ENCODE results near the gene POC1B.

Gene POC1B

GRCh38 chr12:89390802-89391673 is 134.8 kb downstream of the POC1B start:
- ATAC-seq (replicated peaks; ENCODE audit: extremely low read depth, poor library complexity, severe bottlenecking) (no peak), DNase-seq (ENCODE audit: low spot score in 2 of 2) (no peak)
- no peak overlapping the region for H3K4me3 Mint-ChIP-seq
- H3K4me1 Mint-ChIP-seq = no peaks in the 10 kb centered on the region
- no peaks in the 10 kb centered on the region for H3K9me3 Mint-ChIP-seq
- no peak overlapping the region for H3K27ac Mint-ChIP-seq (ENCODE audit: low read depth)
- no peaks in the 10 kb centered on the region for H3K27me3 Mint-ChIP-seq
- peaks cover 2% of the 10 kb centered on the region for H3K36me3 Mint-ChIP-seq (ENCODE audit: insufficient read depth)

- Mint-ChIP-seq H3K4me3 (no peak overlapping the region), H3K27ac (ENCODE audit: low read depth) (no peak overlapping the region), H3K27me3 (no peaks in the 10 kb centered on the region), H3K9me3 (no peaks in the 10 kb centered on the region), H3K4me1 (no peaks in the 10 kb centered on the region), H3K36me3 (ENCODE audit: insufficient read depth) (peaks cover 2% of the 10 kb centered on the region)
- DNase-seq (ENCODE audit: low spot score in 2 of 2) (no peak), ATAC-seq (replicated peaks; ENCODE audit: extremely low read depth, poor library complexity, severe bottlenecking) (no peak)
Measured at GRCh38 chr12:89389755-89390661, 135.8 kb downstream of the POC1B start.

GRCh38 chr12:89386138-89386537 is 139.7 kb downstream of the POC1B start:
- Mint-ChIP-seq H3K27ac (ENCODE audit: low read depth) (no peak overlapping the region), H3K36me3 (ENCODE audit: insufficient read depth) (peaks cover 2% of the 10 kb centered on the region), H3K9me3 (no peaks in the 10 kb centered on the region), H3K27me3 (no peaks in the 10 kb centered on the region), H3K4me1 (no peaks in the 10 kb centered on the region), H3K4me3 (no peak overlapping the region)
- ATAC-seq (replicated peaks; ENCODE audit: extremely low read depth, poor library complexity, severe bottlenecking) (no peak), DNase-seq (ENCODE audit: low spot score in 2 of 2) (no peak)

- Mint-ChIP-seq H3K27ac (ENCODE audit: low read depth) (no peak overlapping the region), H3K4me1 (no peaks in the 10 kb centered on the region), H3K27me3 (no peaks in the 10 kb centered on the region), H3K36me3 (ENCODE audit: insufficient read depth) (peaks cover 2% of the 10 kb centered on the region), H3K4me3 (no peak overlapping the region), H3K9me3 (no peaks in the 10 kb centered on the region)
- DNase-seq (ENCODE audit: low spot score in 2 of 2) = no peak
- no peak for ATAC-seq (replicated peaks; ENCODE audit: extremely low read depth, poor library complexity, severe bottlenecking)
Measured at GRCh38 chr12:89384807-89385206, 141.0 kb downstream of the POC1B start.

GRCh38 chr12:89384050-89384758 is 141.6 kb downstream of the POC1B start:
- Mint-ChIP-seq H3K4me1 (no peaks in the 10 kb centered on the region), H3K9me3 (no peaks in the 10 kb centered on the region), H3K4me3 (no peak overlapping the region), H3K36me3 (ENCODE audit: insufficient read depth) (no peaks in the 10 kb centered on the region), H3K27ac (ENCODE audit: low read depth) (no peak overlapping the region), H3K27me3 (no peaks in the 10 kb centered on the region)
- no peak for DNase-seq (ENCODE audit: low spot score in 2 of 2)
- ATAC-seq (replicated peaks; ENCODE audit: extremely low read depth, poor library complexity, severe bottlenecking) = no peak

- Mint-ChIP-seq H3K27me3 (no peaks in the 10 kb centered on the region), H3K4me3 (no peak overlapping the region), H3K27ac (ENCODE audit: low read depth) (no peak overlapping the region), H3K4me1 (no peaks in the 10 kb centered on the region), H3K36me3 (ENCODE audit: insufficient read depth) (no peaks in the 10 kb centered on the region), H3K9me3 (no peaks in the 10 kb centered on the region)
- DNase-seq (ENCODE audit: low spot score in 2 of 2) (no peak), ATAC-seq (replicated peaks; ENCODE audit: extremely low read depth, poor library complexity, severe bottlenecking) (no peak)
Measured at GRCh38 chr12:89383235-89384049, 142.4 kb downstream of the POC1B start.

- no peak overlapping the region for H3K4me3 Mint-ChIP-seq
Measured at GRCh38 chr12:89382328-89382727, 143.5 kb downstream of the POC1B start.

GRCh38 chr12:89379839-89380467 is 145.9 kb downstream of the POC1B start:
- Mint-ChIP-seq H3K27ac (ENCODE audit: low read depth) (no peak overlapping the region), H3K27me3 (no peaks in the 10 kb centered on the region), H3K9me3 (no peaks in the 10 kb centered on the region), H3K36me3 (ENCODE audit: insufficient read depth) (no peaks in the 10 kb centered on the region), H3K4me1 (peaks cover 17% of the 10 kb centered on the region), H3K4me3 (no peak overlapping the region)
- DNase-seq (ENCODE audit: low spot score in 2 of 2) (no peak), ATAC-seq (replicated peaks; ENCODE audit: extremely low read depth, poor library complexity, severe bottlenecking) (no peak)

More at GRCh38 chr12:89382328-89382727, 143.5 kb downstream of the POC1B start:
- Mint-ChIP-seq H3K4me1 (no peaks in the 10 kb centered on the region), H3K9me3 (no peaks in the 10 kb centered on the region), H3K36me3 (ENCODE audit: insufficient read depth) (no peaks in the 10 kb centered on the region), H3K27ac (ENCODE audit: low read depth) (no peak overlapping the region), H3K27me3 (no peaks in the 10 kb centered on the region)
- DNase-seq (ENCODE audit: low spot score in 2 of 2) (no peak), ATAC-seq (replicated peaks; ENCODE audit: extremely low read depth, poor library complexity, severe bottlenecking) (no peak)

- no peaks in the 10 kb centered on the region for H3K9me3 Mint-ChIP-seq
- H3K4me1 Mint-ChIP-seq = peaks cover 17% of the 10 kb centered on the region
- ATAC-seq (replicated peaks; ENCODE audit: extremely low read depth, poor library complexity, severe bottlenecking) = no peak
Measured at GRCh38 chr12:89379148-89379838, 146.6 kb downstream of the POC1B start.

GRCh38 chr12:89376844-89377243 is 149.0 kb downstream of the POC1B start:
- peak overlapping the region; percentile 27 for H3K27ac Mint-ChIP-seq (ENCODE audit: low read depth)
- ATAC-seq (replicated peaks; ENCODE audit: extremely low read depth, poor library complexity, severe bottlenecking) = no peak
- no peaks in the 10 kb centered on the region for H3K9me3 Mint-ChIP-seq
- DNase-seq (ENCODE audit: low spot score in 2 of 2) = no peak
- H3K4me1 Mint-ChIP-seq = peaks cover 17% of the 10 kb centered on the region
- no peaks in the 10 kb centered on the region for H3K27me3 Mint-ChIP-seq
- no peak overlapping the region for H3K4me3 Mint-ChIP-seq
- H3K36me3 Mint-ChIP-seq (ENCODE audit: insufficient read depth) = no peaks in the 10 kb centered on the region

More at GRCh38 chr12:89379148-89379838, 146.6 kb downstream of the POC1B start:
- no peaks in the 10 kb centered on the region for H3K36me3 Mint-ChIP-seq (ENCODE audit: insufficient read depth)
- H3K4me3 Mint-ChIP-seq = no peak overlapping the region
- H3K27ac Mint-ChIP-seq (ENCODE audit: low read depth) = no peak overlapping the region
- DNase-seq (ENCODE audit: low spot score in 2 of 2) = no peak
- no peaks in the 10 kb centered on the region for H3K27me3 Mint-ChIP-seq

GRCh38 chr12:89376202-89376529 is 149.7 kb downstream of the POC1B start:
- Mint-ChIP-seq H3K9me3 (no peaks in the 10 kb centered on the region), H3K27ac (ENCODE audit: low read depth) (peak overlapping the region; percentile 27), H3K4me1 (peaks cover 17% of the 10 kb centered on the region), H3K4me3 (no peak overlapping the region), H3K27me3 (no peaks in the 10 kb centered on the region), H3K36me3 (ENCODE audit: insufficient read depth) (peaks cover 1% of the 10 kb centered on the region)
- DNase-seq (ENCODE audit: low spot score in 2 of 2) (no peak), ATAC-seq (replicated peaks; ENCODE audit: extremely low read depth, poor library complexity, severe bottlenecking) (peak; percentile 50)
